Measurements from ENCODE around the gene ITGA8.

Gene ITGA8

GRCh38 chr10:15730341-15730740 lies 10.6 kb upstream of the ITGA8 start:
- DNase-seq, result no peak

GRCh38 chr10:15729890-15730289 lies 10.2 kb upstream of the ITGA8 start:
- no peak for DNase-seq

- DNase-seq, result no peak
Measured at GRCh38 chr10:15726042-15726441, 6.3 kb upstream of the ITGA8 start.

- DNase-seq, result peak; percentile 71
Measured at GRCh38 chr10:15725603-15726002, 5.9 kb upstream of the ITGA8 start.

GRCh38 chr10:15724683-15725082 lies 5.0 kb upstream of the ITGA8 start:
- DNase-seq, result no peak

GRCh38 chr10:15723803-15724202 lies 4.1 kb upstream of the ITGA8 start:
- no peak for DNase-seq

GRCh38 chr10:15720635-15721287 lies 1.0 kb upstream of the ITGA8 start:
- DNase-seq, result no peak

GRCh38 chr10:15719049-15719898 lies 448 bp downstream of the ITGA8 start:
- no peak for DNase-seq

GRCh38 chr10:15718694-15719048 lies 1.1 kb downstream of the ITGA8 start:
- no peak for DNase-seq

GRCh38 chr10:15715619-15716227 lies 4.0 kb downstream of the ITGA8 start:
- peak; percentile 6 for DNase-seq

GRCh38 chr10:15714847-15715246 lies 4.9 kb downstream of the ITGA8 start:
- DNase-seq, result no peak

GRCh38 chr10:15712883-15713282 lies 6.8 kb downstream of the ITGA8 start:
- DNase-seq, result no peak

GRCh38 chr10:15710455-15710854 lies 9.3 kb downstream of the ITGA8 start:
- no peak for DNase-seq

GRCh38 chr10:15705298-15705697 lies 14.4 kb downstream of the ITGA8 start:
- DNase-seq, result no peak

- no peak for DNase-seq
Measured at GRCh38 chr10:15704581-15704968, 15.1 kb downstream of the ITGA8 start.

GRCh38 chr10:15703944-15704580 lies 15.7 kb downstream of the ITGA8 start:
- DNase-seq, result no peak

- no peak for DNase-seq
Measured at GRCh38 chr10:15703151-15703880, 16.4 kb downstream of the ITGA8 start.

GRCh38 chr10:15700078-15700674 lies 19.5 kb downstream of the ITGA8 start:
- DNase-seq, result no peak

GRCh38 chr10:15695852-15696251 lies 23.9 kb downstream of the ITGA8 start:
- DNase-seq, result no peak

- no peak for DNase-seq
Measured at GRCh38 chr10:15690031-15690430, 29.7 kb downstream of the ITGA8 start.

- DNase-seq, result no peak
Measured at GRCh38 chr10:15684768-15685167, 35.0 kb downstream of the ITGA8 start.

- DNase-seq, result no peak
Measured at GRCh38 chr10:15681076-15681475, 38.6 kb downstream of the ITGA8 start.

Measured in midbrain (tissue), 1 donor.